Endodermal cell (in vitro differentiated cells): Measurements from ENCODE around the gene ERAS. TPM values are rescaled to one million over a fixed set of nuclear protein-coding genes. Genes with fewer than 3 reads are reported as not detected.

Experiments used
- DNase-seq: peaks from one replicate; pipeline ENCODE4 v3.0.0-alpha.2; 2017
- H3K27ac ChIP-seq: 2 replicates; pipeline ENCODE4 v1.5.1; 2013; ENCODE audit warnings: mild to moderate bottlenecking, low read depth, low read length, moderate library complexity
- H3K27me3 ChIP-seq: 2 replicates; pipeline ENCODE4 v1.6.1; 2013; ENCODE audit warnings: mild to moderate bottlenecking, low read length, moderate library complexity; ENCODE audit not compliant: insufficient read depth, control insufficient read depth, poor library complexity, severe bottlenecking
- H3K36me3 ChIP-seq: 2 replicates; pipeline ENCODE4 v1.7.0; 2013; ENCODE audit warnings: mild to moderate bottlenecking, low read length, moderate library complexity; ENCODE audit not compliant: control insufficient read depth, insufficient read depth
- H3K4me1 ChIP-seq: one replicate; pipeline ENCODE4 v1.7.0; 2013; ENCODE audit warnings: low read length; ENCODE audit not compliant: control insufficient read depth, insufficient read depth
- H3K4me3 ChIP-seq: 2 replicates; pipeline ENCODE4 v1.5.1; 2013; ENCODE audit warnings: mild to moderate bottlenecking, low read length, moderate library complexity
- H3K9ac ChIP-seq: 2 replicates; pipeline ENCODE4 v1.6.1; 2013; ENCODE audit warnings: mild to moderate bottlenecking, low read length, moderate library complexity; ENCODE audit not compliant: poor library complexity, severe bottlenecking; ENCODE audit errors: extremely low read depth
- H3K9me3 ChIP-seq: 2 replicates; pipeline ENCODE4 v1.6.1; 2013; ENCODE audit warnings: mild to moderate bottlenecking, low read length, moderate library complexity; ENCODE audit not compliant: control insufficient read depth
- H3K27ac Mint-ChIP-seq: 2 replicates; pipeline ENCODE4 v1.8.0; 2020; ENCODE audit warnings: mixed read lengths
- H3K27me3 Mint-ChIP-seq: 2 replicates; pipeline ENCODE4 v1.8.0; 2021; ENCODE audit warnings: mild to moderate bottlenecking, mixed read lengths; ENCODE audit not compliant: insufficient read depth
- H3K36me3 Mint-ChIP-seq: 2 replicates; pipeline ENCODE4 v1.8.0; 2020; ENCODE audit warnings: low read depth, mixed read lengths
- H3K4me1 Mint-ChIP-seq: 2 replicates; pipeline ENCODE4 v1.8.0; 2020; ENCODE audit warnings: mixed read lengths
- H3K4me3 Mint-ChIP-seq: 2 replicates; pipeline ENCODE4 v1.8.0; 2020; ENCODE audit warnings: mild to moderate bottlenecking, moderate library complexity, mixed read lengths
- H3K9me3 Mint-ChIP-seq: 2 replicates; pipeline ENCODE4 v1.8.0; 2020; ENCODE audit warnings: mild to moderate bottlenecking, mixed read lengths
- CTCF ChIP-seq: fragments of 200-600 bp; sonication (generic); conservative IDR thresholded peaks from 2 replicates; pipeline ENCODE4 v1.5.0; 2021; ENCODE audit warnings: antibody characterized with exemption, mild to moderate bottlenecking
- WGBS, 2 experiments: methylation state at CpG; one replicate each; pipeline versions ENCODE4 v1.1.5 to v1.1.7; 2013; ENCODE audit warnings: missing lambda C conversion rate in 2 of 2, mixed read lengths in 1 of 2; ENCODE audit not compliant: insufficient coverage in 1 of 2, insufficient read length in 1 of 2; 5-methylcytosine and 5-hydroxymethylcytosine counted together
- total RNA-seq, 2 donors: library from RNA; stranded (reverse); fragmentation: NEBNext Ultra II Directional in 1 of 2; extraction: Animal tissue kit (Norgen Biotek cat#: 25700) in 1 of 2; gene quantifications; 2 replicates in 1 of 2; 3 replicates in 1 of 2; pipeline ENCODE4 v1.2.1, GENCODE V29; 2021

Gene ERAS
- total RNA-seq, 2 donors from 2014 or later = not detected

DNA sequence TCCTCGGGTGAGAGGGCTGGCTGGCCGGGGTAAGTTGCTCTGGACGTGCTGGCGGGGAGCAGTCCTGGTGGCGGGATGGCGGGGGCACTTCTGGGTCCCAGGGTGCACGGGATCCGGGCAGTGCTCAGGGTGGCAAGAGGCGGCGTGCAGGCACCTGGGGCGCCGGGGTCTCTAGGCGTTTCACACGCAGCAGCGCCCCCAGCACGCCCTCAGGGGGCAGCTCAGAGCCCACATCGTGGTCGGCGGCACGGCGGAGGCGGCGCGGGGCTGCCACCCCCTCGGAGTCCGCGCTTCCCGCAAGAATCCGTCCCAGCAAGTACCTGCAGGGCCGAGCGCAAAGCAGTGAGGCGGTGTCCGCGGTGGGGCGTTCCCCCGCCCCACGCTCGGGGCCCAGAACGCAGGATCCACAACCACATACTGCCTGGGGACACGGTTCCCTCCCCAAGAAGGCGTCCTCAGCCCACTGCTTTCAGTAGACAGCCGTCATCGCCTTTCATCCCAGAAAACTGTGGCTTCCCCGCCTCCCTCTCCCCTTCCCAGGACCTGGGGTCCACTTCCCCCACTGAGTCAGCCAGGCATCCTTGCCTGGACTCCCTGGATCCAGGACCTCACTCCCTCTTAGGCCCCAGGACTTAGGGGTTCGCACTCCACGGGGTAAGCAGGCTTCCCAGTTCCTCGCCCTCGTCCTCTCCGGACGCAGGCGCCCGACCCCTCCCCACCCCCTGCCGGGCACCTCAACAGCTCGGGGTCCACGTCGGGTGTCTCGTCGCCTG lies 5.0 kb downstream of the ERAS start:
- Mint-ChIP-seq H3K27me3 (peaks cover 80% of the 10 kb centered on the region), H3K36me3 (peaks cover 6% of the 10 kb centered on the region), H3K9me3 (peaks cover 69% of the 10 kb centered on the region)

DNA sequence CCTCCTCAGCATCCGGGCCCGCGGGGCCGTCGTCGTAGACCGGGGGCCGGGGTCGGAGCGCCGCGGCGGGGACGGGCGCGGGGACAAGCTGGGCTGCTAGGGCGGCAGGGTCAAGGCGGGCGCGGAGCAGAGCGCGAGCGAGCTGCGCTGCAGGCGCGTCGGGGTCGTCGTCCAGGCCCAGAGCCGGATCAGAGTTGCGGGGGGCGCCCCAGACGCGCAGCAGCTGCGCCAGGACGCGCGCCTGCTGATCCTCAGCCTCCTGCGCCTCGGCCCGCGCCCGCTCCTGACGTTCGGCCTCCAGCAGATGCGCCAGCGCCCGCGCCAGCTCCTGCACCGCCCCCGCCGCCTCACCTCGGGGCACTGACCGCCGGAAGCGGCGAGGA lies 5.6 kb downstream of the ERAS start:
- no peak overlapping the region for H3K4me3 ChIP-seq
- Mint-ChIP-seq H3K4me1 (no peaks in the 10 kb centered on the region), H3K4me3 (no peak overlapping the region), H3K36me3 (peaks cover 6% of the 10 kb centered on the region), H3K9me3 (peaks cover 73% of the 10 kb centered on the region), H3K27me3 (peaks cover 84% of the 10 kb centered on the region), H3K27ac (no peak overlapping the region)
- WGBS, 2 experiments = 11% methylated on average over 57 of the region's 57 CpGs; no CpG with 5 or more reads in 1 of the 2 experiments
- no peaks in the 10 kb centered on the region for H3K9me3 ChIP-seq
- H3K4me1 ChIP-seq = no peaks in the 10 kb centered on the region
- no peak overlapping the region for H3K9ac ChIP-seq
- H3K36me3 ChIP-seq = no peaks in the 10 kb centered on the region
- peaks cover 59% of the 10 kb centered on the region for H3K27me3 ChIP-seq
- DNase-seq = peak; percentile 62
- no peak overlapping the region for H3K27ac ChIP-seq
- TF ChIP-seq CTCF = no peak

More for the DNA sequence above, 5.0 kb downstream of the ERAS start:
- H3K4me3 Mint-ChIP-seq = peak overlapping the region; percentile 17
- peaks cover 53% of the 10 kb centered on the region for H3K27me3 ChIP-seq
- H3K27ac ChIP-seq = no peak overlapping the region
- no peak overlapping the region for H3K9ac ChIP-seq
- H3K4me1 Mint-ChIP-seq = no peaks in the 10 kb centered on the region
- H3K27ac Mint-ChIP-seq = no peak overlapping the region
- H3K4me1 ChIP-seq = no peaks in the 10 kb centered on the region
- no peak overlapping the region for H3K4me3 ChIP-seq
- peak; percentile 54 for DNase-seq
- no peaks in the 10 kb centered on the region for H3K9me3 ChIP-seq
- no peaks in the 10 kb centered on the region for H3K36me3 ChIP-seq
- no peak for TF ChIP-seq CTCF
- 33 to 43% methylated on average over 17 to 58 of the region's 58 CpGs for WGBS, 2 experiments

- peaks cover 60% of the 10 kb centered on the region for H3K27me3 ChIP-seq
- H3K4me1 Mint-ChIP-seq = no peaks in the 10 kb centered on the region
- H3K4me3 Mint-ChIP-seq = no peak overlapping the region
- H3K36me3 ChIP-seq = no peaks in the 10 kb centered on the region
- no peaks in the 10 kb centered on the region for H3K9me3 ChIP-seq
- peaks cover 84% of the 10 kb centered on the region for H3K27me3 Mint-ChIP-seq
- no peak overlapping the region for H3K27ac Mint-ChIP-seq
- DNase-seq = no peak
- WGBS, 2 experiments = 56 to 58% methylated on average over 5 to 7 of the region's 9 CpGs
- H3K27ac ChIP-seq = no peak overlapping the region
- no peak overlapping the region for H3K4me3 ChIP-seq
- peaks cover 68% of the 10 kb centered on the region for H3K9me3 Mint-ChIP-seq
- H3K36me3 Mint-ChIP-seq = no peaks in the 10 kb centered on the region
- no peak overlapping the region for H3K9ac ChIP-seq
- H3K4me1 ChIP-seq = no peaks in the 10 kb centered on the region
- peak; percentile 34 for TF ChIP-seq CTCF
These were observed 7.3 kb downstream of the ERAS start for GRCh38 chrX:48833542-48834138.
